Activated naive CD8-positive, alpha-beta T cell treated with anti-CD3 and anti-CD28 coated beads for 36 hours (primary cell): ENCODE measurements around the gene LRRC36. TPM values are rescaled to one million over a fixed set of nuclear protein-coding genes. Genes with fewer than 3 reads are reported as not detected.

Experiments used
- DNase-seq: peaks from one replicate; pipeline ENCODE4 v3.0.0; 2021
- H3K27ac Mint-ChIP-seq: one replicate; pipeline ENCODE4 v1.8.0; 2022; ENCODE audit warnings: mild to moderate bottlenecking, moderate library complexity, mixed read lengths
- H3K27me3 Mint-ChIP-seq: one replicate; pipeline ENCODE4 v1.8.0; 2022; ENCODE audit warnings: mild to moderate bottlenecking, mixed read lengths
- H3K36me3 Mint-ChIP-seq: one replicate; pipeline ENCODE4 v1.8.0; 2021; ENCODE audit warnings: mild to moderate bottlenecking, mixed read lengths
- H3K4me1 Mint-ChIP-seq: one replicate; pipeline ENCODE4 v1.8.0; 2021; ENCODE audit warnings: mixed read lengths
- H3K4me3 Mint-ChIP-seq: one replicate; pipeline ENCODE4 v1.8.0; 2022; ENCODE audit warnings: mild to moderate bottlenecking, moderate library complexity, mixed read lengths
- H3K9me3 Mint-ChIP-seq: one replicate; pipeline ENCODE4 v1.8.0; 2022; ENCODE audit warnings: mixed read lengths
- total RNA-seq, 2 experiments: library from RNA; stranded (reverse); gene quantifications; one replicate each; pipeline ENCODE4 v1.2.3, GENCODE V29; 2021

Gene LRRC36
- total RNA-seq, 2 experiments from 2014 or later, result 0.82 to 1.1 TPM

GRCh38 chr16:67310561-67310960 is 16.1 kb upstream of the LRRC36 start:
- DNase-seq, result no peak
- peaks cover 36% of the 10 kb centered on the region for H3K4me1 Mint-ChIP-seq
- no peak overlapping the region for H3K4me3 Mint-ChIP-seq
- H3K36me3 Mint-ChIP-seq, result peaks cover 2% of the 10 kb centered on the region
- H3K27me3 Mint-ChIP-seq, result peaks cover 12% of the 10 kb centered on the region
- H3K9me3 Mint-ChIP-seq, result no peaks in the 10 kb centered on the region
- H3K27ac Mint-ChIP-seq, result peak overlapping the region; percentile 94

GRCh38 chr16:67311607-67312488 is 14.8 kb upstream of the LRRC36 start:
- Mint-ChIP-seq H3K36me3 (peaks cover 2% of the 10 kb centered on the region), H3K4me3 (peak overlapping the region; percentile 6), H3K9me3 (no peaks in the 10 kb centered on the region), H3K27me3 (peaks cover 9% of the 10 kb centered on the region), H3K4me1 (peaks cover 36% of the 10 kb centered on the region), H3K27ac (peak overlapping the region; percentile 94)
- peak; percentile 88 for DNase-seq

- Mint-ChIP-seq H3K4me1 (peaks cover 36% of the 10 kb centered on the region), H3K27me3 (peaks cover 9% of the 10 kb centered on the region), H3K27ac (peak overlapping the region; percentile 94), H3K4me3 (no peak overlapping the region), H3K36me3 (peaks cover 2% of the 10 kb centered on the region), H3K9me3 (no peaks in the 10 kb centered on the region)
- DNase-seq, result no peak
Measured at GRCh38 chr16:67312719-67313118, 13.9 kb upstream of the LRRC36 start.

GRCh38 chr16:67317853-67318252 is 8.8 kb upstream of the LRRC36 start:
- H3K4me3 Mint-ChIP-seq, result no peak overlapping the region
- DNase-seq, result no peak

GRCh38 chr16:67326115-67326471 is 522 bp upstream of the LRRC36 start:
- peaks cover 43% of the 10 kb centered on the region for H3K27me3 Mint-ChIP-seq
- DNase-seq, result no peak
- peaks cover 1% of the 10 kb centered on the region for H3K9me3 Mint-ChIP-seq
- peak overlapping the region; percentile 63 for H3K27ac Mint-ChIP-seq
- peak overlapping the region; percentile 90 for H3K4me3 Mint-ChIP-seq
- H3K36me3 Mint-ChIP-seq, result no peaks in the 10 kb centered on the region
- H3K4me1 Mint-ChIP-seq, result peaks cover 21% of the 10 kb centered on the region

More at GRCh38 chr16:67317853-67318252, 8.8 kb upstream of the LRRC36 start:
- Mint-ChIP-seq H3K27ac (no peak overlapping the region), H3K36me3 (peaks cover 2% of the 10 kb centered on the region), H3K9me3 (no peaks in the 10 kb centered on the region), H3K27me3 (peaks cover 51% of the 10 kb centered on the region), H3K4me1 (peaks cover 17% of the 10 kb centered on the region)

GRCh38 chr16:67327743-67328142 is 1.1 kb downstream of the LRRC36 start:
- Mint-ChIP-seq H3K36me3 (no peaks in the 10 kb centered on the region), H3K27ac (no peak overlapping the region), H3K4me3 (peak overlapping the region; percentile 1), H3K27me3 (peaks cover 30% of the 10 kb centered on the region), H3K4me1 (peaks cover 17% of the 10 kb centered on the region), H3K9me3 (peaks cover 1% of the 10 kb centered on the region)
- no peak for DNase-seq

GRCh38 chr16:67329901-67330300 is 3.3 kb downstream of the LRRC36 start:
- Mint-ChIP-seq H3K4me1 (peaks cover 17% of the 10 kb centered on the region), H3K4me3 (no peak overlapping the region), H3K27me3 (peaks cover 11% of the 10 kb centered on the region), H3K36me3 (no peaks in the 10 kb centered on the region), H3K27ac (no peak overlapping the region), H3K9me3 (peaks cover 4% of the 10 kb centered on the region)
- no peak for DNase-seq

- no peak for DNase-seq
- H3K36me3 Mint-ChIP-seq, result peaks cover 3% of the 10 kb centered on the region
- H3K27me3 Mint-ChIP-seq, result peaks cover 7% of the 10 kb centered on the region
- no peak overlapping the region for H3K4me3 Mint-ChIP-seq
- H3K4me1 Mint-ChIP-seq, result no peaks in the 10 kb centered on the region
- H3K27ac Mint-ChIP-seq, result no peak overlapping the region
- H3K9me3 Mint-ChIP-seq, result peaks cover 9% of the 10 kb centered on the region
Measured at GRCh38 chr16:67333315-67333714, 6.7 kb downstream of the LRRC36 start.

GRCh38 chr16:67336116-67336515 is 9.5 kb downstream of the LRRC36 start:
- no peak for DNase-seq
- no peak overlapping the region for H3K27ac Mint-ChIP-seq
- peaks cover 2% of the 10 kb centered on the region for H3K4me1 Mint-ChIP-seq
- peaks cover 8% of the 10 kb centered on the region for H3K9me3 Mint-ChIP-seq
- H3K27me3 Mint-ChIP-seq, result peaks cover 9% of the 10 kb centered on the region
- peaks cover 3% of the 10 kb centered on the region for H3K36me3 Mint-ChIP-seq
- H3K4me3 Mint-ChIP-seq, result no peak overlapping the region

GRCh38 chr16:67336648-67337047 is 10.0 kb downstream of the LRRC36 start:
- DNase-seq, result no peak
- no peak overlapping the region for H3K4me3 Mint-ChIP-seq
- H3K27ac Mint-ChIP-seq, result no peak overlapping the region
- peaks cover 8% of the 10 kb centered on the region for H3K9me3 Mint-ChIP-seq
- H3K36me3 Mint-ChIP-seq, result peaks cover 3% of the 10 kb centered on the region
- H3K27me3 Mint-ChIP-seq, result peaks cover 12% of the 10 kb centered on the region
- H3K4me1 Mint-ChIP-seq, result peaks cover 2% of the 10 kb centered on the region

- Mint-ChIP-seq H3K4me1 (peaks cover 2% of the 10 kb centered on the region), H3K36me3 (peaks cover 3% of the 10 kb centered on the region), H3K27ac (no peak overlapping the region), H3K9me3 (peaks cover 8% of the 10 kb centered on the region), H3K4me3 (no peak overlapping the region), H3K27me3 (peaks cover 14% of the 10 kb centered on the region)
- DNase-seq, result no peak
Measured at GRCh38 chr16:67339453-67339852, 12.8 kb downstream of the LRRC36 start.

- Mint-ChIP-seq H3K36me3 (no peaks in the 10 kb centered on the region), H3K4me3 (no peak overlapping the region), H3K4me1 (peaks cover 2% of the 10 kb centered on the region), H3K27me3 (peaks cover 14% of the 10 kb centered on the region), H3K27ac (no peak overlapping the region), H3K9me3 (no peaks in the 10 kb centered on the region)
- no peak for DNase-seq
Measured at GRCh38 chr16:67341250-67341649, 14.6 kb downstream of the LRRC36 start.

- Mint-ChIP-seq H3K4me1 (peaks cover 2% of the 10 kb centered on the region), H3K27ac (no peak overlapping the region), H3K9me3 (no peaks in the 10 kb centered on the region), H3K4me3 (no peak overlapping the region), H3K27me3 (peaks cover 14% of the 10 kb centered on the region), H3K36me3 (no peaks in the 10 kb centered on the region)
- no peak for DNase-seq
Measured at GRCh38 chr16:67342616-67343015, 16.0 kb downstream of the LRRC36 start.

GRCh38 chr16:67345401-67345800 is 18.8 kb downstream of the LRRC36 start:
- no peaks in the 10 kb centered on the region for H3K9me3 Mint-ChIP-seq
- no peak overlapping the region for H3K4me3 Mint-ChIP-seq
- H3K36me3 Mint-ChIP-seq, result no peaks in the 10 kb centered on the region
- H3K27ac Mint-ChIP-seq, result no peak overlapping the region
- H3K4me1 Mint-ChIP-seq, result no peaks in the 10 kb centered on the region
- peaks cover 5% of the 10 kb centered on the region for H3K27me3 Mint-ChIP-seq
- no peak for DNase-seq

- no peak for DNase-seq
- Mint-ChIP-seq H3K4me1 (no peaks in the 10 kb centered on the region), H3K4me3 (no peak overlapping the region), H3K27me3 (peaks cover 5% of the 10 kb centered on the region), H3K36me3 (no peaks in the 10 kb centered on the region), H3K27ac (no peak overlapping the region), H3K9me3 (no peaks in the 10 kb centered on the region)
Measured at GRCh38 chr16:67346341-67346740, 19.7 kb downstream of the LRRC36 start.

GRCh38 chr16:67349172-67349571 is 22.6 kb downstream of the LRRC36 start:
- H3K27me3 Mint-ChIP-seq, result no peaks in the 10 kb centered on the region
- H3K9me3 Mint-ChIP-seq, result no peaks in the 10 kb centered on the region
- H3K36me3 Mint-ChIP-seq, result no peaks in the 10 kb centered on the region
- H3K4me3 Mint-ChIP-seq, result no peak overlapping the region
- DNase-seq, result no peak
- H3K27ac Mint-ChIP-seq, result no peak overlapping the region
- H3K4me1 Mint-ChIP-seq, result no peaks in the 10 kb centered on the region
